Kidney (tissue), 22 donors: ENCODE results near the gene MS4A2. TPM values are rescaled to one million over a fixed set of nuclear protein-coding genes. Genes with fewer than 3 reads are reported as not detected.
"Not testable (repeated sequence)": the region's sequence is repeated elsewhere in the genome, so short reads cannot be mapped to it uniquely, and the experiment has no call there.

ENCODE experiments used
- DNase-seq, 5 donors: peaks; one replicate each; pipeline ENCODE4 v3.0.0-alpha.2; 2013 to 2020
- FAIRE-seq: peaks from 2 replicates; lab custom pipeline; 2012; peaks lifted over from hg19 to GRCh38; lab: Jason Lieb, UNC
- H3K27ac ChIP-seq, 2 donors: one replicate each; pipeline ENCODE4 v1.7.0; 2013; ENCODE audit warnings: low read depth in 2 of 2, low read length in 2 of 2, inconsistent platforms in 1 of 2
- H3K27me3 ChIP-seq: one replicate; pipeline ENCODE4 v1.7.1; 2013; ENCODE audit warnings: low read length, inconsistent platforms; ENCODE audit not compliant: control insufficient read depth, insufficient read depth
- H3K36me3 ChIP-seq, 3 donors: one replicate each; pipeline versions ENCODE4 v1.7.0 to v1.7.1; 2013; ENCODE audit warnings: low read length in 3 of 3, control low read depth in 1 of 3, inconsistent platforms in 1 of 3; ENCODE audit not compliant: insufficient read depth in 3 of 3, control insufficient read depth in 2 of 3
- H3K4me1 ChIP-seq, 3 donors: one replicate each; pipeline versions ENCODE4 v1.7.0 to v1.7.1; 2013; ENCODE audit warnings: low read length in 3 of 3, inconsistent platforms in 1 of 3, low read depth in 1 of 3; ENCODE audit not compliant: control insufficient read depth in 2 of 3, insufficient read depth in 2 of 3
- H3K4me3 ChIP-seq, 3 donors: one replicate each; pipeline versions ENCODE4 v1.7.0 to v1.8.1; 2013; ENCODE audit warnings: low read length in 3 of 3, control low read depth in 1 of 3, inconsistent platforms in 1 of 3
- H3K9ac ChIP-seq, 3 donors: one replicate each; pipeline versions ENCODE4 v1.7.0 to v1.7.1; 2013; ENCODE audit warnings: low read length in 3 of 3, control low read depth in 1 of 3, inconsistent platforms in 1 of 3
- H3K9me3 ChIP-seq, 3 donors: one replicate each; pipeline versions ENCODE4 v1.7.0 to v1.7.1; 2013; ENCODE audit warnings: low read length in 3 of 3, control low read depth in 1 of 3, inconsistent platforms in 1 of 3; ENCODE audit not compliant: control insufficient read depth in 2 of 3, insufficient read depth in 1 of 3
- intact Hi-C: fragments of 100-400 bp; cut with DNase I; formaldehyde crosslinking; loops from one replicate; pipeline ENCODE4 v1.11.1; 2022
- long read RNA-seq, 10 donors: library from polyadenylated mRNA in 1 of 10; unstranded in 1 of 10; transcript quantifications; one replicate each; pipeline ENCODE4 v2.0.0 and lab custom pipeline, GENCODE V29; 2021 to 2026
- polyA plus RNA-seq: library from polyadenylated mRNA; stranded (reverse); fragments of 350-450 nt; fragmentation: Illumina TruSeq; extraction: RNeasy Lipid Tissue Mini Kit (QIAGEN cat#74804); gene quantifications from one replicate; pipeline ENCODE4 v1.2.3, GENCODE V29; 2014; ENCODE audit warnings: low read depth, low replicate concordance; ENCODE audit not compliant: insufficient read depth
- total RNA-seq: library from RNA; stranded (reverse); fragmentation: NEBNext Ultra II Directional; extraction: Animal tissue kit (Norgen Biotek cat#: 25700); gene quantifications from one replicate; pipeline ENCODE4 v1.2.1, GENCODE V29; 2021
- TF ChIP-seq, protein P1 (sequence below): IDR thresholded peaks from 3 replicates; pipeline ENCODE4 v1.5.1; 2012; ENCODE audit warnings: mild to moderate bottlenecking, moderate library complexity, borderline replicate concordance; ENCODE audit not compliant: insufficient read depth; ENCODE audit errors: extremely low read depth
- donor health status: control.
- donor health status: control.
- donor health status: control.
- donor health status: control.
- donor health status: control.
- donor health status: DM: yes; HTN: yes; CAD: no.
- donor health status: Normal renal cell carcinoma (clear cell type).

The MS4A2 gene
- total RNA-seq (9.1 TPM), polyA plus RNA-seq (not detected)
- long read RNA-seq, donor 1 = 0 reads
- long read RNA-seq, donor 2 = 0 reads
- long read RNA-seq, donor 3 = 0 reads
- long read RNA-seq, donor 4 = 0 reads
- long read RNA-seq, donor 5 = 0 reads
- long read RNA-seq, donor 6 = 0 reads
- long read RNA-seq, donor 7, partial matches to known transcripts = 0 of 3 reads
- long read RNA-seq, donor 7, other reads (novel, unspliced or antisense) = 1 of 3 reads
- long read RNA-seq, donor 8 = 0 reads
- long read RNA-seq, donor 9 = 0 reads
- long read RNA-seq, donor 10 = 0 reads

GRCh38 chr11:60088364-60088763 lies at the start of gene MS4A2:
Gene MS4A2 (plus strand): TSS chr11:60088664. CDS start chr11:60088766, 102 bp downstream.
- DNase-seq = no peak
- Histone ChIP-seq H3K27ac (no peak within 1 kb of the TSS), H3K27me3 (no peaks in the 10 kb centered on the region), H3K4me1 (no peaks in the 10 kb centered on the region), H3K36me3 (no peaks in the 10 kb centered on the region), H3K9me3 (no peaks in the 10 kb centered on the region), H3K4me3 (no peak within 1 kb of the TSS), H3K9ac (no peak within 1 kb of the TSS)
- no peak for FAIRE-seq
- TF ChIP-seq, protein P1, sequence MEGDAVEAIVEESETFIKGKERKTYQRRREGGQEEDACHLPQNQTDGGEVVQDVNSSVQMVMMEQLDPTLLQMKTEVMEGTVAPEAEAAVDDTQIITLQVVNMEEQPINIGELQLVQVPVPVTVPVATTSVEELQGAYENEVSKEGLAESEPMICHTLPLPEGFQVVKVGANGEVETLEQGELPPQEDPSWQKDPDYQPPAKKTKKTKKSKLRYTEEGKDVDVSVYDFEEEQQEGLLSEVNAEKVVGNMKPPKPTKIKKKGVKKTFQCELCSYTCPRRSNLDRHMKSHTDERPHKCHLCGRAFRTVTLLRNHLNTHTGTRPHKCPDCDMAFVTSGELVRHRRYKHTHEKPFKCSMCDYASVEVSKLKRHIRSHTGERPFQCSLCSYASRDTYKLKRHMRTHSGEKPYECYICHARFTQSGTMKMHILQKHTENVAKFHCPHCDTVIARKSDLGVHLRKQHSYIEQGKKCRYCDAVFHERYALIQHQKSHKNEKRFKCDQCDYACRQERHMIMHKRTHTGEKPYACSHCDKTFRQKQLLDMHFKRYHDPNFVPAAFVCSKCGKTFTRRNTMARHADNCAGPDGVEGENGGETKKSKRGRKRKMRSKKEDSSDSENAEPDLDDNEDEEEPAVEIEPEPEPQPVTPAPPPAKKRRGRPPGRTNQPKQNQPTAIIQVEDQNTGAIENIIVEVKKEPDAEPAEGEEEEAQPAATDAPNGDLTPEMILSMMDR = no peak
- intact Hi-C loops = no loop called here

- intact Hi-C loops = no loop called here
- no peak for FAIRE-seq
These were observed 48.4 kb upstream of the MS4A2 start, which contains the start of gene OOSP2 for GRCh38 chr11:60040109-60040508. Gene OOSP2 (plus strand): TSS chr11:60040409. CDS start chr11:60040460, 51 bp downstream.

DNA sequence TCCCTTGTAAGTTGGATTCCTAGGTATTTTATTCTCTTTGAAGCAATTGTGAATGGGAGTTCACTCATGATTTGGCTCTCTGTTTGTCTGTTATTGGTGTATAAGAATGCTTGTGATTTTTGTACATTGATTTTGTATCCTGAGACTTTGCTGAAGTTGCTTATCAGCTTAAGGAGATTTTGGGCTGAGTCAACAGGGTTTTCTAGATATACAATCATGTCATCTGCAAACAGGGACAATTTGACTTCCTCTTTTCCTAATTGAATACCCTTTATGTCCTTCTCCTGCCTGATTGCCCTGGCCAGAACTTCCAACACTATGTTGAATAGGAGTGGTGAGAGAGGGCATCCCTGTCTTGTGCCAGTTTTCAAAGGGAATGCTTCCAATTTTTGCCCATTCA lies 38.0 kb upstream of the MS4A2 start:
- H3K9me3 ChIP-seq, H3K4me1 ChIP-seq, H3K36me3 ChIP-seq, DNase-seq, H3K4me3 ChIP-seq, intact Hi-C loops, H3K27me3 ChIP-seq, FAIRE-seq, H3K9ac ChIP-seq, H3K27ac ChIP-seq: not testable (repeated sequence)

More at GRCh38 chr11:60040109-60040508, 48.4 kb upstream of the MS4A2 start, which contains the start of gene OOSP2:
- H3K36me3 ChIP-seq = no peaks in the 10 kb centered on the region
- no peak for DNase-seq
- H3K9ac ChIP-seq = no peak within 1 kb of the TSS
- TF ChIP-seq, protein P1 = no peak
- no peak within 1 kb of the TSS for H3K27ac ChIP-seq
- no peaks in the 10 kb centered on the region for H3K27me3 ChIP-seq
- no peak within 1 kb of the TSS for H3K4me3 ChIP-seq
- H3K4me1 ChIP-seq = no peaks in the 10 kb centered on the region
- H3K9me3 ChIP-seq = no peaks in the 10 kb centered on the region

GRCh38 chr11:60050839-60051238 lies 37.6 kb upstream of the MS4A2 start:
- H3K27ac ChIP-seq, H3K4me1 ChIP-seq, FAIRE-seq, H3K36me3 ChIP-seq, H3K9ac ChIP-seq, H3K9me3 ChIP-seq, H3K4me3 ChIP-seq, DNase-seq, H3K27me3 ChIP-seq, intact Hi-C loops: not testable (repeated sequence)
